GM19193 (cell line): ENCODE measurements around the gene CALML6.

Experiments
- POLR2A ChIP-seq: IDR thresholded peaks from 4 replicates; pipeline ENCODE4 v1.6.1; 2011; ENCODE audit not compliant: insufficient read depth, insufficient read length; ENCODE audit errors: extremely low read depth

The CALML6 gene

GRCh38 chr1:1899967-1900327 is 15.1 kb upstream of the CALML6 start:
- TF ChIP-seq POLR2A, result no peak

GRCh38 chr1:1900883-1901640 is 14.0 kb upstream of the CALML6 start:
- TF ChIP-seq POLR2A, result no peak

GRCh38 chr1:1901641-1902294 is 13.3 kb upstream of the CALML6 start:
- no peak for TF ChIP-seq POLR2A

- no peak for TF ChIP-seq POLR2A
Observed at GRCh38 chr1:1903224-1903623, 11.8 kb upstream of the CALML6 start.

DNA sequence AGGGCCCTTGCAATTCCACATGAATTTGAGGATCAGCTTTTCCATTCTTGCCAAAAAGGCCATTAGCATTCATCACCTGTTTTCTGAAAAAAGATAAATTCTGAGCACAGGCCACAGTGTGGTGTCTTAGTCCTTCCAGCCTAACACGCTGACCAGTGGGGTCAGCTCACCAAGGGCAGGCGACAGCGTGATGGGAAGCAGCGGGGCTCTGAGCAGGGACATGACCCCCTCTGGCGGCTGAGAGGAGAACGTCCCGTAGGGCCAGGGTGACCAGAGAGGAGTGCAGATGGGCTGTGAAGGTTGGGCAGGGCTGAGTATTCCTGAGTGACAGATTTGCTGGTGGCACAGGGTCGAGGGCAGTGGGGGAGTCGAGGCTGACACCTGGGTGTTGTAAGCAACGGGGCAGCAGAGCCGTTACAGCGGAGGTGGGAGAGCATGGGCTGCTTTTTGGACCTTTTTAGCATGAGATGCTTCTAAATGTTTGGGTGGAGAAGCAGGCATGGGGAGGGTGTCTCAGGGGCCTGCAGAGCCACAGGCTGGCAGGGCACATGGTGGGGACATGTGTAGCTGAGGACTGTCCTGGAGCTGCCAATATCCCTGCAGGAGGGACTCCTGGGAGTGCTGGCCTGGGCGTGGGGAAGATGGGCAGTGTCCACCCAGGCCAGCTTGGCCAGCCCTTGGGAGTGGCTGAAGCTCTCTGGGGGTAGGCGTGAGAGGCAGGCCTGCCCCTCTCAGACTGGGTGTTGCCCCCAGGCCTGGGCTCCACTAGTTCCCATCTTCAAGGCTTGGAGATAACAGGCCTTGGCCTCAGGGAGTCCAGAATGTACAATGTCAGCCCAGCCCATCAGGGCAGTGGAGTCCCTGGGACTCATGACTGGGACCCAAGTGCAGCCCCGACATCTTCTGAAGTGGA is 8.6 kb upstream of the CALML6 start:
- no peak for TF ChIP-seq POLR2A

DNA sequence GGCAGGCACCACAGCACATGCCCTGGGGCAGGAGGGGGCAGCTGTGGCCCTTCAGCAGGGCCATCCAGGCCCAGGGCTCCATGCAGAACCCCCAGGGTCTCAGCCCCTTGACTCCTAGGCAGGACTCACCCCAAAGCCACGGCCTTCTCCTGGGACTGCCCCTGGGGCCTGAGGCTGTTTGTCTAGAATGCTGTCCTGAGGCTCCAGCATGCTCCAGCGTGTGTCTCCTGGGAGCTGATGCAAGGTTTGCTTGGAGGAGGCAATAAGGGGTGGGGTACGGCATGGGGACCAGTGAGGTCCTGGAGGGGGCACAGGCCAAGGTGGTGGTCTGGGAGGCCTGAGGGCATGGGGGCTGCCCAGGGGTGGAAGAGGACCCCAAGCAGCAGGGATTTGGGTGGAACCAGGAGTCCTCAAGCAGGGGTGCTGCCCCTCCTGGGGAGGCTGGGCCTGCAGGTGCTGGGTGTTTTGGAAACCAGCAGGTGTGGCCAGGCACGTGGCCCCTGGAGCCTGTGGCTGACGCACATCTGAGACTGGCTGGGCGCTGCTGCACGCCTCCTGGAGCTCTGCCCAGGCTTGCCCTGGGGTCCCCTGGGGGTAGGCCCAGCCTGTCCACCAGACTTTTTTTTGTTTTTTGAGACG is 7.8 kb upstream of the CALML6 start:
- peak; percentile 30 for TF ChIP-seq POLR2A

DNA sequence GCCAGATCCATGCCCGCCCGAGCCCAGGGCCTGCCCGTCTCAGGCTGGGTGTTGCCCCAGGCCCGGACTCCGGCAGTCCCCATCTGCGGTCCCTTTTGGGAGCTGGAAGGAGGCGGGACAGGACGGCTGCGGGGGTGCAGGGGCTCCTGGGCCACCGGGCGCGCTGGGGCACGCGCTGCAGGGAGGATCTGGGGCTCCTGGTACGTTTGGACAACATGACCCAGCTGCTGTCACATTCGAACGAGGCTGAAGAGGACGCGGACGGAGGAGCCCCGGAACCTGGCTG is 6.6 kb upstream of the CALML6 start:
- no peak for TF ChIP-seq POLR2A

DNA sequence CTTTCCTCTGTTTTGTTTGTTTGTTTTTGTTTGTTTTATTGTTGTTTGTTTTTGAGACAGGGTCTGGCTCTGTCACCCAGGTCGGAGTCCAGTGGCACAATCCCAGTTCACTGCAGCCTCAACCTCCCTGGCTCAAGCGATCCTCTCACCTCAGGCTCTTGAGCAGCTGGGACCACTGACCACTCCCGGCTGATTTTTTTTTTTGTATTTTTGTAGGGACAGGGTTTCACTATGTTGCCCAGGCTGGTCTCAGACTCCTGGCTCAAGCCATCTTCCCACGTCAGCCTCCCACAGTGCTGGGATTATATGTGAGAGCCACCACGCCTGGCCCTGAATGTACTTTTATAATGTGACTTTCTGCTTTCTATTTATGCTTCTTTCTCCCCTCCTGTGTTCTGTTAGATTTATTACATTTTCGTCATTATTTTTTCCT is 5.0 kb upstream of the CALML6 start:
- TF ChIP-seq POLR2A, result no peak

- TF ChIP-seq POLR2A, result no peak
Observed at GRCh38 chr1:1910651-1911331, 4.3 kb upstream of the CALML6 start.

DNA sequence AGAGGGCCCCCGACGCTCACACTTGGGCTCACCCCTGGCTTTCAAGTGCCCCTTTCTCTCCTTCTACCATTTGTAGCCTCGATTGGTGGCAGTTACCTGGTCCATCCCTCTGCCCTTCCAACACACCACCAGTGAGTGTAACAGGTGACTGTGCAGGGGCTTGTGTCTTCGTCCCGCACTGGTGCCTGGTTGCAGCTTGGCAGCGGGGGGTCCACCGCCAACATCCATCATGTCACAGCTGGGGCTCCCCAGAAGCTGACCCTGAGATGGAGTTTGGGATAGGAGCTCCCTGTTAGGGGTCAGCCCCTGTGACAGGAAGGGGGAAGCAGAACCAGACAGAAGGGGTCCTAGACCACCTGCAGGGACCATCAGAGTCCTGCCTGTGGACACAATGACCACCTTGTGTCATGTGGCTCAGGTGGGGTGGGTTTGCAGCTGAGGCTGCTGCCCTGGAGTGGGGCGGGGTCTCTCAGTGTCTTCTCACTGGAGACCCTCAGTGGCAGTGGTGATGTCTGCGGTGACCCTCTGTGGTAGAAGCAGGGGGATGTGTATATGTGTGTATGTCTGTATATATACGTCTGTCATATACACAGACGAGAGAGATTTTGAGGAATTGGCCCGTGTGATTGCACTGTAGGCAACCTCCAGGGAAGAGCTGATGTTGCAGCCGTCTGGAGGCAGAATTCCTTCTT is 3.6 kb upstream of the CALML6 start:
- no peak for TF ChIP-seq POLR2A

GRCh38 chr1:1914101-1914970 is 724 bp upstream of the CALML6 start:
- no peak for TF ChIP-seq POLR2A

- TF ChIP-seq POLR2A, result no peak
Observed at GRCh38 chr1:1915911-1916840, 1.1 kb downstream of the CALML6 start.
